Erythroblast (primary cell): ENCODE results near the gene NANOGP8.

Source experiments
- DNase-seq, 2 experiments: peaks; one replicate each; lab custom pipeline; 2025; lab: John Stamatoyannopoulos, UW
- GATA1 ChIP-seq: IDR thresholded peaks from 2 replicates; pipeline ENCODE4 v1.6.1; 2011; ENCODE audit warnings: low read depth, mild to moderate bottlenecking, control low read depth, low read length, moderate library complexity
- POLR2A ChIP-seq: IDR thresholded peaks from 2 replicates; pipeline ENCODE4 v1.6.1; 2011; ENCODE audit warnings: mild to moderate bottlenecking, low read length

NANOGP8 gene

DNA sequence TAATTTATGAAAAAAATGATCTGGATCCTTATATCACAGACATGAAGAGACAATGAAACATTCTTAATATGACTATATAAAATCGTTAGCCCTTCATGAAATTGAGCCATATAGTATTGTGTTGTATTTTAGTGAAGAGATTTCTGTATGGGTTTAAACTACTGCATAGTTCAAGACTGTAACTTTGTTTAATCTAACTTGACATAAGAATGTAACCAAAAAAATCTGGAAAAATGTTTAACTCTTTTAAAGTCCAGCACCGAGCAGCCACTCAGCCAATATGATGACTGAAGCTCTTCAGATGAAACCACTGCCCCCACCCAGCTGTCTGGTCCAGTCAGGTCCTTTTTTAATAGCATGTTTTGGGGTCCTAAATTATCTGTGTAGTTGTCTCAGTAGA is 4.9 kb downstream of the NANOGP8 start:
- no peak for DNase-seq
- no peak for TF ChIP-seq POLR2A
- TF ChIP-seq GATA1 = no peak

DNA sequence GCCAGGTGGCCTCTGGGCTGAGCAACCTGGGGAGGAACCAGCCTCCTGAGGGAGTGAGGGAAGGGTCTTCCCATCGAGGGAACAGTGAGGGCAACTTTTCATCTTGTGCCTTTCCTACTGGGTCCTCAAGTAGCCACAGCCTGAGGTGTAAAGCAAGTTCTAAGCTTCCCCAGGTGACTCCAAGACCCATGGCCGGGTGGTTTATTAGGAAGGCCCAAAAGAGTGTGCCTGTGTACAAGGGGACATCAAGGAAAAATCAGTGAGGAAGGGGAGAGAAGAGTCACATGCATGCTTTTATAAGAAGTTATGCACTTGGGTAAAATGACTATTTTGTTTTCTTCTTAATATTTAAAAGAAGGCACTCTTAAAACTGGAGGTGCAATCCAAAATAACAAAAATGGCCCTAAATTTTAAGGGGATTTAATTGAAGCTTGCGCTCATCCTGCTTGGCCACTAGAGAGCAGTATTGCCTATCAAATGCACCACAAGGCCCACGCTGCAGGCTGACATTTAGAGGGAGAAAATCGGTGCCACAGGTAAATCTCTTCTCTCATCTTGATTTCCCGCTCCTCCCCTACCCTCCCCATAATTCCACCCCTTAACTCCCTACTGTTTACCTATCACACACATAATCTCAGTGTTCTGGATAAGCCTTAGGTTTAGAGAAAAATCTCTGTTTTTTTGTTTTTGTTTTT is 6.7 kb downstream of the NANOGP8 start:
- peak; percentile 71 to 85 for DNase-seq
- TF ChIP-seq GATA1 (no peak), POLR2A (no peak)

- DNase-seq = no peak
- no peak for TF ChIP-seq POLR2A
- TF ChIP-seq GATA1 = no peak
Observed at GRCh38 chr15:35071106-35071505, 14.0 kb downstream of the NANOGP8 start.

- TF ChIP-seq GATA1 (no peak), POLR2A (no peak)
- no peak for DNase-seq
Observed at GRCh38 chr15:35068846-35069475, 16.1 kb downstream of the NANOGP8 start.

DNA sequence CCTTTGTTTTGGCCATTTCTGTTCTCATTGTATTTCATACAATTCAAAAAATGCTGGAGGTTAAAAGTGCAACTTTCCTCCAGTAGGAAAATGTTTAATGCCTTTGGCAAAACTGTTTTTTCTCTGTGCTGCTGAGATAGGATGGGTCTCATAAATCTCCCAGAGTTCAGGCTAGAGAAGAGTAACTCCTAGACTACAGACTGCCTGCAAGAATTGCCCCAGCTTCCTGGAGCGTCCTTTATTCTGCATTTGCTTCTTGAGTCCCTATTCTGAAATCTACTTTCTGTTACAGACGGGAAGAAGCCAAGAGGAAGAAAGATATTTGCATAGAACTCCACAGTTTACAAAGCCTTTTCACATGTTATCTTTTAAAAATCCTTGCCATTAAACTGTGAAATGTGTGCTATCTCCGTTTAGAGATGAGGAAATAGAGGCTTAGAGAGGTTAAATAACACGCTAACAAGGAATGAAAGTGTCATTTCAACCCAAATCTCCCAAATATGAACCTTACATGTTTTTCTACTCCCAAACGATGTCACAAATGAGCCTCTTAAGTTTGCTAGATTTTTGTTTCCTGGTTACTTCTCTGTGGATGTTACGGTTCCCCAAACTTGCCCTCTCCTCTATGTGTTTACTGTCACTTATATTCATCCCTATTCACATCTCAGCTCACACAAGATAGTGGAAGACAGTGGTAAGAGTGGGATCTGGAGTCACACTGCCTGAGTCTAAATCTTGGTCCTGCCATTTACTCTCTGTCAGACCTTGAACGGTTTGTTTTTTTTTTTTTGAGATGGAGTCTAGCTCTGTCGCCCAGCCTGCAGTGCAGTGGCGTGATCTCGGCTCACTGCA is 17.4 kb downstream of the NANOGP8 start:
- TF ChIP-seq GATA1 (no peak), POLR2A (no peak)
- no peak for DNase-seq

DNA sequence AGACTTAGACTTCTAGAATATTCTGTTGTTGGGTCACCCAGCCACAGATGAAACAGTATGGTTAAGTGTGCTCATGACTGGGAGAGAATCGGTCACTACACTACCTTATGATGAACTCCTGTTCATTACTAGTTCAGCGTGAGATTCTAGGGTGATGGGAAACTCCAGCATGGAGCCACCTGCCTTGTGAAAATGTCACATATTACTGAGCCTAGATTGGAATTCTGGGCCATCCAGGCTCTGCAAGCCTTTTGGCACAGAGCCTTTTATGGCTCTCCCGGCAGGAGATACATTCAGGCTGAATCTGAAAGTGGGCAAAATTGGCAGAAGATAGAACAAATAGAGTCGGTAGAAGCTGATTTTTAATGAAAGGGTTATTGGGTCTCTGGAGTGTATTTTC is 19.0 kb downstream of the NANOGP8 start:
- DNase-seq = no peak
- TF ChIP-seq GATA1 (no peak), POLR2A (no peak)

DNA sequence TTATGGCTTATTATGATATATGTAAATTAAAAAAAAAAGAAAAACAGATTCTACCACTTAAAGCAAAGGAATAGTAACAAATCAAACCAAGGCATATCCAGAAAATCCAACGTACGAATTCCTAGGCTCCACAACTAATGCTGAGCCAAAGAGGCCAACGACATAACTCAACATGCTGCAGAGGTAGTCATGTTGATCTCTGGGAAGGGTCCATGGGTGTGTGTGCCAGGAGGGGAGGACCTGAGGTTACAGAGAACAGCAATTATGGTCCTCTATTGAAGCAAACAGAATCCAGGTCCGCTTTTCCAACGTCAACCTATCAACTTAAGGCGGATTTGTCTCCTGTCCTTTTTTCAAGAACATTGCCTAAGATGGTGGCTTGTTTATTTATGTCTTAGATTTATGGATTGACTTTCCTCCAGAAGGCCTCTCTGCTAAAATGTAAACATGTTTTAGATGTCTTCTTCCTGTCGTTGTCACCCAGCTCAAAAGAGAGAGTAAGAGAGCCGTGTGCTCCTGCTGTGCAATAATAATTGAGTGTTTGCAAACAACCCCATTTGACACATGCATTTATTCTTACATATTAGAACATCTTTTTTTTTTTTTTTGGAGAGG is 20.4 kb downstream of the NANOGP8 start:
- TF ChIP-seq POLR2A (no peak), GATA1 (no peak)
- DNase-seq = no peak

DNA sequence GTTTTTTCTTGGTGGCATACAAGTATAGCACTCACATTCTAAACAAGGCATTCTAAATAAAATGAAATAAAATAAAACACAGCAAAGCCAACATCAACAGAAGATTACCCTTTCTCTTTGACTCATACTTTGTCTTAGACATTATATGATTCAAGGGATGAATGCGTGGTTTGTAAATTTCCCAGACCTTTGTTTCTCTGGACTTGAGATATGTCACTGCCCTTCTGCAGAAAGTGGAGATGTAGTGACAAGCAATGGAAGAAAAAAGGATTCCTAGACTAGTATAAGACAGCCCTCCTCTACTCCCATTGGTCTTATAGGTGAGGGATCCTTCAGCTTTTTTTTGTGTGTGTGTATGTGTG is 22.4 kb downstream of the NANOGP8 start:
- DNase-seq = no peak
- TF ChIP-seq GATA1 = no peak
- no peak for TF ChIP-seq POLR2A

GRCh38 chr15:35061825-35062737 is 23.0 kb downstream of the NANOGP8 start:
- no peak for DNase-seq

DNA sequence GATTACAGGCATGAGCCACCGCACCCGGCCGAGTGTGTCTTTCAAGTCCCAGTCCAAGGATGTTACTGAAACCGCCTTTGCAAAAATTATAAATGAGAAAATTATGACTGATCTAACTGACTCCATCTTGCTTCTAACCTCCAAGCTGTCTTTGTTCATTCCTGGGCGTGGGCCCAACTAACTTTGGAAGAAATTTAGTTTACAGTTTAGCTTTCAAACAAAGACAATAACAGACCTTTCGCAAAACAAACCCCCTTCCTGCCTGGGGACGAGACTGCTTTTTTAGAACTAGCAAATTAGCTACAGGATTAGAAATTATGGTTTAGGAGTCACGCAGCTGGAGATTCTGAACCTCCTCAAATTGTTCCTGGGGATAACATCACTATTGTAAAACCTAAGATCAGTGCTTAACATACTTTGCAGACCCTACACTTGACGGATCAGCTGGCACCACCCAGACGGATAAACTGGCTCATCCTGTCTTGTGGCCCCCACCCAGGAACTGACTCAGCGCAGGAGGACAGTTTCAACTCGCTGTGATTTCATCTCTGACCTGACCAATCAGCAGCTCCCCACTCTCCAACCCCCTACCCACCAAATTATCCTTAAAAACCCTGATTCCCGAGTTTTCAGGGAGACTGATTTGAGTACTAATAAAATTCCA is 23.8 kb downstream of the NANOGP8 start:
- TF ChIP-seq POLR2A (no peak), GATA1 (no peak)
- no peak for DNase-seq

More at GRCh38 chr15:35061825-35062737, 23.0 kb downstream of the NANOGP8 start:
- TF ChIP-seq GATA1 = no peak
- TF ChIP-seq POLR2A = no peak

DNA sequence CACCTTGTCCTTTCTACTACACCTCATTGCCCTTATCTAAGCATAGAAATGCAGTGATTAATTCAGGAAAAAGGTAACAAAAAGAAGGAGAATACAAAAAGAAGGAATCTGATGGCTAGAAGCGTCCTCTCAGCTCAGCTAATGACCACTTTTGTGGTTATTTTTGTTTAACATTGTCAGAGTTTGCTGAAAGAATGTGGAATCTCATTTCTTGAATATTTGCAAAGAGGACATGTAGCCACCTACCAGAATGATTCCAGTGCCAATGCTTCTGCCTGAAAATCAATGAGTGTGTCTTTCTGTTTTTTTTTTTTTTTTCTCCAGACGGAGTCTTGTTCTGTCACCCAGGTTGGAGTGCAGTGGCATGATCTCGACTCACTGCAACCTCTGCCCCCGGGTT is 24.5 kb downstream of the NANOGP8 start:
- TF ChIP-seq GATA1 = no peak
- TF ChIP-seq POLR2A = no peak
- no peak for DNase-seq

DNA sequence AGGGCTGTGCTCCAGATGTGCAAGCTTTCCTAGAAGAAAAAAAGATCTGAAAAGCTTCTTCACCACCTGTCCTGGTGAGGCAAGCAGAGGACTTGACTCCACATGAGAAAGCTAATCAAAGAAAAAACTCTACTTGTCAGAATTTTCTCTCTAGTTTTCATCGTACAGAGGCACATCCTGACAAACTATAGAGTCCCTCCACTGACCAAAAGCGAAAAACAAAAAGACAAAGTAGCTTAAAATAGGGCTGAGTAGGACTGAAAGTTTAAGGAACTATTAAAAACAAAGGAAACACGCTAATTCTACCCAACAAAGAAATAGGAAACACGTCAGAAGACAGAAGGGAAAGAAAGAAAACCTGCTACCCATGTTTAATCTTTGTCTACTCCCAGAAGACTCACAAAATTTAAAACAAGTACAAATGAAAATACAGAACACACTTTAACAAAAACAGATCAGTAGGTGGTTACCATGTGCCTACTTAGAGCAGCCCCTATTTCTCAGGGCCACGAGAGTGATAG is 26.5 kb downstream of the NANOGP8 start:
- DNase-seq = no peak
- TF ChIP-seq POLR2A (no peak), GATA1 (no peak)
